ENCODE data around the gene CD3E.

CD3E gene

GRCh38 chr11:118325283-118325682, 20.8 kb downstream of the CD3E start:
- DNase-seq (ENCODE audit: low spot score) = no peak

GRCh38 chr11:118328745-118329144, 24.2 kb downstream of the CD3E start:
- DNase-seq (ENCODE audit: low spot score) = no peak

- no peak for DNase-seq (ENCODE audit: low spot score)
Observed at GRCh38 chr11:118334745-118335144, 30.2 kb downstream of the CD3E start.

GRCh38 chr11:118338637-118339061, 34.1 kb downstream of the CD3E start:
- peak; percentile 80 for DNase-seq (ENCODE audit: low spot score)

- no peak for DNase-seq (ENCODE audit: low spot score)
Observed at GRCh38 chr11:118339281-118339961, 34.9 kb downstream of the CD3E start.

GRCh38 chr11:118340449-118340848, 35.9 kb downstream of the CD3E start:
- DNase-seq (ENCODE audit: low spot score) = no peak

- no peak for DNase-seq (ENCODE audit: low spot score)
Observed at GRCh38 chr11:118341261-118341660, 36.7 kb downstream of the CD3E start.

GRCh38 chr11:118341815-118342489, 37.4 kb downstream of the CD3E start:
- no peak for DNase-seq (ENCODE audit: low spot score)

- DNase-seq (ENCODE audit: low spot score) = no peak
Observed at GRCh38 chr11:118342503-118343161, 38.1 kb downstream of the CD3E start, which contains the start of gene CD3D. TSS of gene CD3D (minus strand) at chr11:118342705. CDS start at chr11:118342607, 98 bp downstream.

- DNase-seq (ENCODE audit: low spot score) = no peak
Observed at GRCh38 chr11:118343248-118343647, 38.7 kb downstream of the CD3E start.

- DNase-seq (ENCODE audit: low spot score) = no peak
Observed at GRCh38 chr11:118343981-118344515, 39.5 kb downstream of the CD3E start, which contains the start of gene CD3G. TSS of gene CD3G (plus strand) at chr11:118344344. CDS start at chr11:118344424, 80 bp downstream.

GRCh38 chr11:118349475-118349874, 44.9 kb downstream of the CD3E start:
- DNase-seq (ENCODE audit: low spot score) = no peak

GRCh38 chr11:118353084-118353710, 48.7 kb downstream of the CD3E start:
- DNase-seq (ENCODE audit: low spot score) = no peak

- DNase-seq (ENCODE audit: low spot score) = no peak
Observed at GRCh38 chr11:118358071-118358470, 53.5 kb downstream of the CD3E start.

GRCh38 chr11:118359295-118359958, 54.9 kb downstream of the CD3E start, which contains the start of gene UBE4A:
TSS of gene UBE4A (plus strand) at chr11:118359600. CDS start at chr11:118365081, 5,481 bp downstream.
- DNase-seq (ENCODE audit: low spot score) = peak; percentile 74

GRCh38 chr11:118364956-118365615, 60.6 kb downstream of the CD3E start:
- no peak for DNase-seq (ENCODE audit: low spot score)

Measured in HuH-7 (cell line).